ENCODE measurements around the gene ARMC5.

GRCh38 chr16:31474173-31474714 is 14.9 kb downstream of the ARMC5 start:
- TF ChIP-seq CTCF (IDR thresholded peaks at IDR 0.05; ENCODE audit: low read length) (no peak), EZH2 (IDR thresholded peaks at IDR 0.05; ENCODE audit: borderline replicate concordance, low read length) (no peak)

All from OCI-LY1 (cell line).